ENCODE data around the gene VASH2. TPM values are rescaled to one million over a fixed set of nuclear protein-coding genes. Genes with fewer than 3 reads are reported as not detected.
A peak's percentile ranks its signal among the peaks of the same experiment; 100 is the strongest.

The VASH2 gene
- total RNA-seq, 6 experiments from 2014 or later = 0.10 TPM; not detected in 5

- Mint-ChIP-seq H3K27ac (no peak overlapping the region), H3K4me3 (no peak overlapping the region), H3K27me3 (ENCODE audit: insufficient read depth) (peaks cover 58% of the 10 kb centered on the region), H3K4me1 (ENCODE audit: low read depth) (peaks cover 15% of the 10 kb centered on the region), H3K9me3 (no peaks in the 10 kb centered on the region), H3K36me3 (ENCODE audit: low read depth) (no peaks in the 10 kb centered on the region)
- TF ChIP-seq CTCF (IDR thresholded peaks at IDR 0.05) = no peak
- no peak for DNase-seq
Observed at GRCh38 chr1:212974711-212975110, 24.4 kb downstream of the VASH2 start.

GRCh38 chr1:212975111-212975918 is 25.0 kb downstream of the VASH2 start:
- Mint-ChIP-seq H3K4me1 (ENCODE audit: low read depth) (peaks cover 18% of the 10 kb centered on the region), H3K27me3 (ENCODE audit: insufficient read depth) (peaks cover 57% of the 10 kb centered on the region), H3K4me3 (no peak overlapping the region), H3K36me3 (ENCODE audit: low read depth) (no peaks in the 10 kb centered on the region), H3K27ac (peak overlapping the region; percentile 12; the same call in 1 of the 2 replicates), H3K9me3 (no peaks in the 10 kb centered on the region)
- DNase-seq = peak; percentile 72
- no peak for TF ChIP-seq CTCF (IDR thresholded peaks at IDR 0.05)

- Mint-ChIP-seq H3K4me3 (no peak overlapping the region), H3K36me3 (ENCODE audit: low read depth) (no peaks in the 10 kb centered on the region), H3K4me1 (ENCODE audit: low read depth) (peaks cover 21% of the 10 kb centered on the region), H3K9me3 (no peaks in the 10 kb centered on the region), H3K27me3 (ENCODE audit: insufficient read depth) (peaks cover 55% of the 10 kb centered on the region), H3K27ac (no peak overlapping the region)
- DNase-seq = no peak
- TF ChIP-seq CTCF (IDR thresholded peaks at IDR 0.05) = no peak
Observed at GRCh38 chr1:212976586-212976985, 26.2 kb downstream of the VASH2 start.

GRCh38 chr1:212977781-212978645 is 27.7 kb downstream of the VASH2 start:
- DNase-seq = no peak
- H3K4me3 Mint-ChIP-seq = no peak overlapping the region
- no peaks in the 10 kb centered on the region for H3K36me3 Mint-ChIP-seq (ENCODE audit: low read depth)
- H3K27ac Mint-ChIP-seq = no peak overlapping the region
- TF ChIP-seq CTCF (IDR thresholded peaks at IDR 0.05) = no peak
- peaks cover 21% of the 10 kb centered on the region for H3K4me1 Mint-ChIP-seq (ENCODE audit: low read depth)
- no peaks in the 10 kb centered on the region for H3K9me3 Mint-ChIP-seq
- H3K27me3 Mint-ChIP-seq (ENCODE audit: insufficient read depth) = peaks cover 44% of the 10 kb centered on the region

- Mint-ChIP-seq H3K4me3 (no peak overlapping the region), H3K9me3 (no peaks in the 10 kb centered on the region), H3K27me3 (ENCODE audit: insufficient read depth) (peaks cover 41% of the 10 kb centered on the region), H3K4me1 (ENCODE audit: low read depth) (peaks cover 21% of the 10 kb centered on the region), H3K36me3 (ENCODE audit: low read depth) (no peaks in the 10 kb centered on the region), H3K27ac (no peak overlapping the region)
- DNase-seq = no peak
- 0 out of 2 replicates have a peak, but pooled peaks have one; percentile 24 for TF ChIP-seq CTCF (IDR thresholded peaks at IDR 0.05)
Observed at GRCh38 chr1:212979340-212980122, 29.2 kb downstream of the VASH2 start.
